ENCODE results near the gene STAT4. TPM values are rescaled to one million over a fixed set of nuclear protein-coding genes. Genes with fewer than 3 reads are reported as not detected.

Gene STAT4
- total RNA-seq, 1 experiment from 2014 or later, result 0.33 TPM

DNA sequence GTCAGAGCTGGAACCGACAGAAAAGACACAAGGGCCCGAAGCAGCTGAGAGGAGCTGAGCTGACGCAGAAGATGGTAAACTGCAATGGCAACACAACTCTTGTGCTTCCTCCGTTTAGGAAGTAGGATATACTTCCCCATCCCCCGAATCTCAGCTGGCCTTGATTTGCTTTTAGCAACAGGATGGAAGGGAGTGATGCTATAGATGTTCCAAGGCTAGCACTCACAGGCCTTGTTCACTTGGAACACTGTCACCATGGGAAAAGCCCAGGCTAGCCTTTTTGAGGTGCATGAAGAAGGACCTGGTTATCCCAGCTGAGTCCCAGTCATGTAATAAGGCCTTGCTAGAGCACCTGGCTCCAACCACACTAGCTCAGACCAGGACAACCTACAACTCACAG, 162.9 kb downstream of the STAT4 start:
- Histone ChIP-seq H3K27me3 (ENCODE audit: insufficient read depth, low read length) (no peaks in the 10 kb centered on the region), H3K79me1 (ENCODE audit: insufficient read depth, low read depth, low read length, poor library complexity, severe bottlenecking) (no peaks in the 10 kb centered on the region), H4K5ac (ENCODE audit: insufficient read length, low read depth, low read length) (no peak overlapping the region), H3K79me2 (ENCODE audit: insufficient read depth, low read length) (no peaks in the 10 kb centered on the region), H3K23ac (ENCODE audit: insufficient read length, low read depth, low read length) (no peak overlapping the region), H2BK120ac (ENCODE audit: low read depth, low read length, poor library complexity, severe bottlenecking) (no peak overlapping the region), H4K20me1 (ENCODE audit: control insufficient read depth, insufficient read depth, insufficient read length) (no peaks in the 10 kb centered on the region), H2AK5ac (ENCODE audit: insufficient read length, low read length) (no peak overlapping the region), H2BK15ac (ENCODE audit: low read depth, low read length) (no peak overlapping the region), H3T11ph (ENCODE audit: low read length) (no peak overlapping the region), H3K23me2 (ENCODE audit: insufficient read length, low read depth, low read length, poor library complexity, severe bottlenecking) (no peaks in the 10 kb centered on the region), H3K27ac (ENCODE audit: insufficient read length, low read depth, low read length) (no peak overlapping the region), H3K9ac (ENCODE audit: extremely low read depth, insufficient read length, low read length) (no peak overlapping the region), H4K91ac (ENCODE audit: insufficient read length, low read depth, low read length) (no peak overlapping the region), H2BK5ac (ENCODE audit: insufficient read length, low read length) (no peak overlapping the region), H4K8ac (replicated peaks; ENCODE audit: insufficient read length, low read depth, low read length) (no peak overlapping the region), H3K4me2 (ENCODE audit: insufficient read depth, insufficient read length, low read length) (no peak overlapping the region), H3K9me3 (ENCODE audit: control insufficient read depth, low read depth, low read length) (no peaks in the 10 kb centered on the region), H2BK12ac (ENCODE audit: insufficient read length, low read depth, low read length) (no peak overlapping the region), H3K4ac (ENCODE audit: low read depth, low read length) (no peak overlapping the region), H3K18ac (ENCODE audit: insufficient read length, low read depth, low read length) (no peak overlapping the region), H3K14ac (ENCODE audit: insufficient read depth, low read length) (no peak overlapping the region), H2BK20ac (ENCODE audit: low read depth, low read length, poor library complexity, severe bottlenecking) (no peak overlapping the region), H3K56ac (ENCODE audit: insufficient read length, low read depth, low read length) (no peak overlapping the region), H3K4me1 (ENCODE audit: insufficient read depth, low read length) (no peaks in the 10 kb centered on the region), H2AFZ (ENCODE audit: low read length) (no peak overlapping the region)
- Mint-ChIP-seq H3K9me3 (no peaks in the 10 kb centered on the region), H3K4me1 (no peaks in the 10 kb centered on the region), H3K27ac (no peak overlapping the region), H3K4me3 (no peak overlapping the region), H3K27me3 (ENCODE audit: low read depth) (no peaks in the 10 kb centered on the region), H3K36me3 (ENCODE audit: insufficient read depth in 1 of 3, low read depth in 3 of 3) (peaks cover 54 to 92% (median 81%) of the 10 kb centered on the region in 3 experiments)
- TF ChIP-seq, protein P1, sequence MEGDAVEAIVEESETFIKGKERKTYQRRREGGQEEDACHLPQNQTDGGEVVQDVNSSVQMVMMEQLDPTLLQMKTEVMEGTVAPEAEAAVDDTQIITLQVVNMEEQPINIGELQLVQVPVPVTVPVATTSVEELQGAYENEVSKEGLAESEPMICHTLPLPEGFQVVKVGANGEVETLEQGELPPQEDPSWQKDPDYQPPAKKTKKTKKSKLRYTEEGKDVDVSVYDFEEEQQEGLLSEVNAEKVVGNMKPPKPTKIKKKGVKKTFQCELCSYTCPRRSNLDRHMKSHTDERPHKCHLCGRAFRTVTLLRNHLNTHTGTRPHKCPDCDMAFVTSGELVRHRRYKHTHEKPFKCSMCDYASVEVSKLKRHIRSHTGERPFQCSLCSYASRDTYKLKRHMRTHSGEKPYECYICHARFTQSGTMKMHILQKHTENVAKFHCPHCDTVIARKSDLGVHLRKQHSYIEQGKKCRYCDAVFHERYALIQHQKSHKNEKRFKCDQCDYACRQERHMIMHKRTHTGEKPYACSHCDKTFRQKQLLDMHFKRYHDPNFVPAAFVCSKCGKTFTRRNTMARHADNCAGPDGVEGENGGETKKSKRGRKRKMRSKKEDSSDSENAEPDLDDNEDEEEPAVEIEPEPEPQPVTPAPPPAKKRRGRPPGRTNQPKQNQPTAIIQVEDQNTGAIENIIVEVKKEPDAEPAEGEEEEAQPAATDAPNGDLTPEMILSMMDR (conservative IDR thresholded peaks at IDR 0.05), result no peak
- WGBS (ENCODE audit: extremely low coverage, insufficient read length, low lambda C conversion rate), result no CpG with 5 or more reads among the region's 5 CpGs
- DNase-seq, result no peak
